GM21825 (cell line): Measurements from ENCODE around the gene SCGB1D1.

ENCODE experiments used
- ATAC-seq: cut with Tn5 transposase; IDR thresholded peaks from one replicate; pipeline ENCODE4 v1.9.1; 2021; ENCODE audit warnings: mild to moderate bottlenecking, moderate library complexity; ENCODE audit not compliant: unreplicated experiment

SCGB1D1 gene, protein sequence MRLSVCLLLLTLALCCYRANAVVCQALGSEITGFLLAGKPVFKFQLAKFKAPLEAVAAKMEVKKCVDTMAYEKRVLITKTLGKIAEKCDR

GRCh38 chr11:62190011-62190410 is at the start of gene SCGB1D1:
Gene SCGB1D1 (plus strand): TSS chr11:62190216. CDS start chr11:62190285, 69 bp downstream.
- no peak for ATAC-seq

- ATAC-seq: no peak
These were observed 49.5 kb upstream of the SCGB1D1 start for GRCh38 chr11:62140304-62141110.

DNA sequence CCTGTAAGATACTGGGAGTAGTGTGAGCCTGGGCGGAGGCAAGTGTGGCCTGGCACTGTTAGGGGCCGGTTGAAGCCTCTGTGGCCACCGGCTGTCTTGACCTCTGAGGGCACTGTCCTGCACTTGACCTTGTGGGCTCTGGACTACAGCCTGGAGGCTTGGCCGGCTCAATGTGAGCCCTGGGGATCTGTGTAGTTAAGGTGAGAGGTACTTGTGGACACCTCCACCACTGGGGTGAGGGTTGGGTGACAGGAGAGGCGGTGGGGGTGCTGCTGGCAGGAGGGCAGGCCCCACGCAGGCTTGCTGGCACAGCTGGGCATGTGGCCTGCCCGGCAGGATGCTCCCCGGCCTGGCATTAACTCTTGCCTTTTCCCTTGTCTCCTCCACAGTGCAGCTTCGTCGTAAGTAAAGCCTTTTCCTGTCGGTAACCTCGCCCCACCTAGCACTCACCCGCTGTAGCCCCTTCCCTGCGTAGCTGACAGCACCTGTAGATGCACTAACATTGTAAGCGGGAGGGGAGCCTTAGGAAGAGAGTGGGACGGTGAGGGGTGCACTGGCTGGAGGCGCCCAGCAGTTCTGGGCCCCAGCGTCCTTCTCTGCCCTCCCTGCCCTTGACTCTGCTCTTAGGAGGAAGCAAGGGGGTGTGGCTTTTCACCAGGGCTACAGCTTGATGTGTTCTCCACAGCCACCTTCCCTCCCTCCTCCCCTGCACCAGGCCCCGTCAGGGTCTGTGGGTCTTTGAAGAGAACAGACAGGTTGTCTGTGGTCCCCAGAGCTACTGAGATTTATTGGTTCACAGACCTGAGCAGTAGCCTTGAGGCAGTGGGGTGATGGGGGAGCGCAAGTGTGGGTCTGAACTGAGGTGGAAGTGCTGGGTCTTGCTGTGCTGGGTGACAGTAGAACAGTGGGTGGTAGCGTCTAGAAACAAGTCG is 48.6 kb upstream of the SCGB1D1 start:
- ATAC-seq: no peak

DNA sequence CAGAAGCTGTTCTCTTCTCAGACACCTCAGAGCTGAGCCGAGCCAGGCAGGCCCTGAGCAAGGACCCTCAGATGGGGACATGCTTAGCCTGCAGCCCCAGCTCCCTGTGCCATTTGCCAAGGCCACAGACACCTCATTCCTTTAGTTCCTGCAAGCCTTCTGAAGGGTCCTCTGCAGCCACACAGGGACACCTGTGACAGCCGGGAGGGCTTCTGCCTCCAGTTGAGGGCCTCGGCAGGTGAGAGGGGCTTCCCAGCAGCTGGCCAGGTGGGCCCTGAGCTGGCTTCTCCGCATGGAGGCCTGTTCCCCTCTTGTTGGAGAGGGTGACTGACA is 48.0 kb upstream of the SCGB1D1 start:
- no peak for ATAC-seq

- no peak for ATAC-seq
These were observed 47.1 kb upstream of the SCGB1D1 start for GRCh38 chr11:62142921-62143320.

- no peak for ATAC-seq
These were observed 46.3 kb upstream of the SCGB1D1 start for GRCh38 chr11:62143727-62144126.

DNA sequence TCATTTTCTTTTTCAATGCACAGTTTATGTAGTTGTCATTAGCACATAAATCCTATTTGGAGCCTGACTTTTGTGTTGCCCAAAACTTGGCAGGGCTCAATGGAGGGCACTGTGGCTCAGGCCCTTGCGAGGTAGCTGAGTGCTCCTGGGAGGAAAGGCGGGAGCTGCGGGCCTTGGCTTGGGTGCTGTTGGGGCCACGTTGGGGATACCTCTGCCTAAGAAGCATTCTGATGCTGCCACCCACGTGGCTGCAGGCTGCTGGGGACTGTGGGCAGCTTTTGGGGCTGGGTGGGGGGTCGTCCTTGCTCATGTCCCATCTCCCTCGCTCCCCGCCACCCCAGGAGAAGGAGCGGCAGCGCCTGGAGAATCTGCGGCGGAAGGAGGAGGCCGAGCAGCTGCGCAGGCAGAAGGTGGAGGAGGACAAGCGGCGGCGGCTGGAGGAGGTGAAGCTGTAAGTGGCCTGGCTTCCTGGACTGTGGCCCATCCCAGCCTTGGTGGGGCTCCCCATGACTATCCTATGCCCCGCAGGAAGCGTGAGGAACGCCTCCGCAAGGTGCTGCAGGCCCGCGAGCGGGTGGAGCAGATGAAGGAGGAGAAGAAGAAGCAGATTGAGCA is 45.3 kb upstream of the SCGB1D1 start:
- no peak for ATAC-seq

GRCh38 chr11:62145261-62145871 is 44.6 kb upstream of the SCGB1D1 start:
- ATAC-seq: no peak

DNA sequence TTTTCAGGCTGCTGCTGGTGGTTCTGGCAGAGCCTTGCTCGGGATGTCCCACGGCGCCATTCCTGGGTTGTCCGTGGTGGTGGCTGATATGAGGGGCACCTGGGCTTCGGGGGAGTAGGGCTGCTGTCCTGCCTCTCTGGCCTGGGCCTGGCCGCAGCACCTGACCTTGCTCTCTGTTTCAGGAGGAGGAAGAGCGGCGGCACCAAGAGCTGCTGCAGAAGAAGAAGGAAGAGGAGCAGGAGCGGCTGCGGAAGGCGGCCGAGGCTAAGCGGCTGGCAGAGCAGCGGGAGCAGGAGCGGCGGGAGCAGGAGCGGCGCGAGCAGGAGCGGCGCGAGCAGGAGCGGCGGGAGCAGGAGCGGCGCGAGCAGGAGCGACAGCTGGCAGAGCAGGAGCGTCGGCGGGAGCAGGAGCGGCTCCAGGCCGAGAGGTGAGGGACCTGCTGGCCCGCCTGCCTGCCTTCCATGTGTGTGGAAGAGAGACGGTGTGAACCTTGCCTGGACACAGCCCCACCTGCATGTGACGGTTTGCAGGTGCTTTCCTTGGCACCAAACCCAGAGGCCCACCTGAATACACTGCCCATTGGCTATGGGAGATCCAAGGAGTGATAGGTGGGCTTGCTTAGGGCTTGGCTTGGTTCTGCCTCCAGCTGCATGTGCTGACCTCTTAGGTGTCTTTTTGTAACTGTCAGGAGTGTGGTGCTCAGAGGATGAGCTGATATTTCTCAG is 43.4 kb upstream of the SCGB1D1 start:
- ATAC-seq: no peak

GRCh38 chr11:62147545-62147944 is 42.5 kb upstream of the SCGB1D1 start:
- ATAC-seq: no peak

- no peak for ATAC-seq
These were observed 41.6 kb upstream of the SCGB1D1 start for GRCh38 chr11:62148271-62148980.

- ATAC-seq: no peak
These were observed 39.8 kb upstream of the SCGB1D1 start for GRCh38 chr11:62149986-62150886.

- no peak for ATAC-seq
These were observed 38.9 kb upstream of the SCGB1D1 start for GRCh38 chr11:62150887-62151736.

- ATAC-seq: no peak
These were observed 38.3 kb upstream of the SCGB1D1 start for GRCh38 chr11:62151737-62152102.

GRCh38 chr11:62152245-62153086 is 37.5 kb upstream of the SCGB1D1 start:
- no peak for ATAC-seq

DNA sequence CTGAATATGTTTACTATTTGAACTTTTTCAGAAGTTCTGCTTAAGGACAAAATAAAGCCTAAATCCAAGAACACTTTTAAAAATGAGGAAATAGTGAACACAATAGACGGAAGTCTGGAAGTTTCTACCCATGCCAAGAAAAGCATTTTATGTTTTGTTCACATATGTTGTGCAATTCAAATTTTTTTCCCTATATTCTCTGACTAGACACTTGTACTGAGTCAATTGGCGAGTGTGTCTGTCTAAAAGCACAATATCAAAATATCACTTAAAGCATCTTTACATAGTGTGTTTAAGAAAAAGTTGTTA is 37.0 kb upstream of the SCGB1D1 start:
- ATAC-seq: no peak

- no peak for ATAC-seq
These were observed 36.4 kb upstream of the SCGB1D1 start for GRCh38 chr11:62153617-62154016.
